ENCODE results near the gene YIPF5.

Gene YIPF5

DNA sequence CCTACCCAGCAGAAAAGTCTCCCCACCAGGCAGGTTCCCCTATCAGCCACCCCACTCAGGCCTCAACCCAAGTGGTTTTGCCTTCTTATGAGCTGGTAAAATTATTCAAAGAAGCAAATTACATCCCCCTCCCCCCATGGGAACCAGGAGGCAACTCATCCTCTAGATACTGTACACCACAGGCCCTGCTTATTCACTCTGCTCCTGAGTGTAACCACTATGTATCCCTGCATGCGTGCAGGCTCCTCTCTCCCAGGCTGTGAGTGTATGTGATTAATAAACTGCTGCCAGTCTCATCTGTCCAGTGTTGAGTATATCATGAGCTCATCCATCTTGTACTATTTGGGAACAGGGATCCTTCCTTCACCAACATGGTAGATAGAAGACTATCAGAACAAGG is 8.8 kb upstream of the YIPF5 start:
- no peak for DNase-seq (ENCODE audit: low read depth)

DNA sequence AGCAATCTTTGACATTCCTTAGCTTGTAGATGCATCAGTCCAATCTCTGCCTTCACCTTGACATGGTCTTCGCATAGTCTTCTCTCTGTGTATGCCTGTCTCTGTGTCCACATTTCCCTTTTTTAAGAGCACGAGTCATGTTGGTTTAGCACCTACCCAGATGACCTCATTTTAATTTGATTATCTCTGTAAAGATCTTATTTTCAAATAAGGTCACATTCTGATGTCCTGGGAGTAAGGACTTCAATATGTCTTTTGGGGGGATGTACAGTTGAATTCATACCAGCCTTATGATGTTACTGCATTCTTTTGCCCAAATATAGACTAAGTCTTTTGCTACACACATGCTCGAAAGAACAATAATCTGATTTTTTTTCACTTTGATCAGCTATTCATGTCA is 7.1 kb upstream of the YIPF5 start:
- DNase-seq (ENCODE audit: low read depth), result no peak

GRCh38 chr5:144173766-144174165 is 3.3 kb upstream of the YIPF5 start:
- DNase-seq (ENCODE audit: low read depth), result no peak

- DNase-seq (ENCODE audit: low read depth), result no peak
These were observed 569 bp downstream of the YIPF5 start for GRCh38 chr5:144169904-144170275.

DNA sequence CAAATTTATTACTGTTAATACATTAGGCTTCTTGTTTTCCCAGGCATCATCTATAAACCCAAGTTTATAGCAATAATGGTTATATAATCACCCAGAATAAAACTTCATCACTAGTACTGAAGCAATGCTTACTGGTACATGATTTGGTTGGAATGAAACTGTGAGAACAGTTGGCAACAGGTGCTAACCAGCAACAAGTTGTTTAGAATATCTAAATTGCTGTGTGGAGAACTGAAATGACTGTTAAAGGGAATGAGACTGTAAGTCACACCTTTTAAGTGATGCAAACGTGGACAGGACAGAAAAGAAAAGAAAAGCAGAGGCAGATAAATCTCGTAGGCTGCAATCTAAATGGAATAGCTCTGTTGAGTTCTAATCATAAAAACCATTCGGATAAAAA is 2.5 kb downstream of the YIPF5 start:
- DNase-seq (ENCODE audit: low read depth), result no peak

- no peak for DNase-seq (ENCODE audit: low read depth)
These were observed 3.8 kb downstream of the YIPF5 start for GRCh38 chr5:144166696-144167095.

DNA sequence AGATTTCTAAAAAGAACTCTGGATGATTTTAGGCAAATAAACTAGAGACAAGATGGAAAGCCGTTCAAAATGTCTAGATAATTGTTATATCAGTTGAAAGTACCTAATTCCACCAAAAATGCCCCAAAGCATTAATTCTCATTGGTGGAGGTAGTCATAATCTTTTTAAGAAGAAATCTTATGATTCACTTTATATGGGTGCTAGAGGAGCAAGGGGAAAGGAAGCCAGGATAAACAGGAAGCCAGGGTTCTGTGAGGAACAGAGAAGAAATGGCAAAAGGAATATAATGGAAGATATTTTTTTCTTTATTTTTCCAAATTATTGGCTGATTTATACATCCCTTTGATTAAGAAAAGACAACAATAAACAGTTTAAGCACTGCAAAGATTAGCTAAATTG is 7.8 kb downstream of the YIPF5 start:
- no peak for DNase-seq (ENCODE audit: low read depth)

GRCh38 chr5:144156767-144157171 is 13.7 kb downstream of the YIPF5 start:
- DNase-seq (ENCODE audit: low read depth), result no peak

DNA sequence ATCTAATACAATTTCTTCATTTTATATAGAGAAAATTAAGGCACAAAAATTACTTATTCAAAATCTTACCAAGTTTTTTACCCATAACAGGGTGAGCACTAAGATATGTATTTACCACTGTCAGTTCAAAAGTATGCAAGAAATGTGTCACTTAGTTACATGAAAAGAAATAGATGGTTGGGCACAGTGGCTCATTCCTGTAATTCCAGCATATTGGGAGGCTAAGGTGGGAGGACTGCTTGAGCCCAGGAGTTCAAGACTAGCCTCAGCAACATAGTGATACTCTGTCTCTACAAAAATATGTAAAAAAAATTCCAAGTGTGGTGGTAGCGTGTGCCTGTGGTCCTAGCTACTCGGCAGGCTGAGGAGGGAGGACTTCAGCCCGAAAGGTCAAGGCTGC is 19.4 kb downstream of the YIPF5 start:
- no peak for DNase-seq (ENCODE audit: low read depth)

- no peak for DNase-seq (ENCODE audit: low read depth)
These were observed 25.3 kb downstream of the YIPF5 start for GRCh38 chr5:144144956-144145751.

GRCh38 chr5:144143625-144144024 is 26.8 kb downstream of the YIPF5 start:
- no peak for DNase-seq (ENCODE audit: low read depth)

DNA sequence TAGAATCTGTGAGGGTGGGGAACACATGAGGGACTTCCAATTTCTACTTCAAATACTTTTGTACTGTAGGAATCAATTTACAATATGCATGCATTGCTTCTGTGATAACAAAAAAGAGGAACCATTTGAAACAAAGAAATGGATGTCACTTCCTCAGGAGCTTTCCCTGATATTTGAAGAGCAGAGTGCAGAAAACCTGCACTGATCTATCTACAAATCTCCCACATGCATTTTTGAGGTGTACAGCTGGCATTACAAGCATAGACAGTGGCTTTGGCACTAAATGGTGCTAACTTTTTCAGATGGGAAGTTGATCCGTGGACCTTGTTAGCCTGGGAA is 27.7 kb downstream of the YIPF5 start:
- DNase-seq (ENCODE audit: low read depth), result no peak

DNA sequence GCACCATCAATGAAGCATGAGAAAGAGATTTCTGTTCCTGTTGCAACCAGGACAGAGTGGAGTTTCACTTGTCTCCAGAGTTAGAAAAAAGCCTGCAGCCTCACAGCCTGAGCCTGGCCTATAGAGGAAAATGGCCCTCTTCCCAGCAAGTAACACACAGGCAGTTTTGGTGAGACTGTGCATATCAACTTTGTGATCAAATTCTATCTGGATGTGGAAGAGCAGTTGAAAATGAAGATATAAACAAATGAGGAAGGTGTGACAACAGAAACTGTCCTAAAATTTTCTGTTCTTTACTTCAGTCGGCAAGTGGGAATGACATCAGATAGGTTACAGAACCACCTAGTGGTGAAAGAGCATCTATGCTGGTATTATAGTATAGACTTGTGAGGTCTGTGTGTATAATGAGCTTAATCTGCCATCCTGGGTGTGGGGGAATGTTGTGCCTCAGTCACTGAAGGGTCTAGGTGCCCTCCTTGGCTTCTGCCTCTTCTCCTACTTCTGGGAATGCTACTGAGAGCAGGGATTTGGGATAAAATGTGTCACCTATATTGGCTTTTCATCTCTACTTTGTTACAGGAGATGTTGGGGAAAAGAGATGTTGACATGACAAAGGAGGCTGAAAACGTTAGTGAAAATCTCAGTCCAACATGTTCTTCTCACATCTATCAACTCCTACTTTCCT is 28.2 kb downstream of the YIPF5 start:
- no peak for DNase-seq (ENCODE audit: low read depth)

DNA sequence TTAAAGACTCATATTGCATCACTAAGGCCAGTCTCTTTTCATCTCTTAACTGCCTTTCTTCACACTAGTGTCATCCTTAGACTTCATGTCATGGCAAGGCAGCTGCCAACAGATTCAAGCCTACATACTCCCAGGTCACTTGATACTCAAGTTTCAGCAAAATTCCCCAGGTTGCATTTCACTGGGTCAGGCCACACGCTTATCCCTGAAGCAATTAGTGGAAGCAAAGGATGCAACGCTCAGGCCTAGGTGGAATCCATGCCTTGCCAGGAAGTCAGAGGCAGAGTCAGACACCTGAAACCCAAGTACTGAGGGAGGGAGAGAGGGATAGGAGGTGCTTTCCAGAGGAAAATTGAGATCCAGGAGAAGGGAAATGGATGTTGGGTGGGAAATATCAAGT is 28.9 kb downstream of the YIPF5 start:
- DNase-seq (ENCODE audit: low read depth), result no peak

- no peak for DNase-seq (ENCODE audit: low read depth)
These were observed 30.9 kb downstream of the YIPF5 start for GRCh38 chr5:144139586-144139985.

- no peak for DNase-seq (ENCODE audit: low read depth)
These were observed 35.2 kb downstream of the YIPF5 start for GRCh38 chr5:144135113-144135762.

GRCh38 chr5:144134194-144134826 is 36.1 kb downstream of the YIPF5 start:
- DNase-seq (ENCODE audit: low read depth), result no peak

DNA sequence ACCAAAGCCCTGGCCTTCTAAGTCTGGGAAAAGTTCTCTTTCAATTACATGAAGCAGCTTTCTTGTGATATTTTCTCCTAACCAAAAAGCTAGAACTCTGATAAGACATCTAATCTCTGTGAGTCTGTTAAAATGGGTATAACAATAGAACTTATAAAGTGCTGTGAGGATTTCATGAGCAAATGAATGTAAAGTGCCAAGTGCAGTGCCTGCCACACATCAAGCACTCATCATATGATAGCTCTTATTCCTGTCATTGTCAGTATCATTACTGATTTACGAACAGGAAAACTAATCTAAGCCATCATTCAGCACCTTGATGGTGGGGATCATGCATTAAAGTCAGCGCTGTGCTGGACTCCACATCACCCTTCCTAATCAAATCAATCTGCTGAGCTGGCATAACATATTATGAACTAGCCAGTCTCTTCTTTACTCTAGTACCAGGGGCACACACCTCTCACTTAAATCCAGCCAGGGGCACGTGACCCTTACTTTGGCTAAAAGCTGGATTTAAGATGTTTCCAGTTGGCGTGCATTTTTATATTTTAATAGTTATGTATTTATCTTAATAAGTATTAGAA is 37.3 kb downstream of the YIPF5 start:
- DNase-seq (ENCODE audit: low read depth), result no peak

- DNase-seq (ENCODE audit: low read depth), result no peak
These were observed 39.2 kb downstream of the YIPF5 start for GRCh38 chr5:144131261-144131660.

DNA sequence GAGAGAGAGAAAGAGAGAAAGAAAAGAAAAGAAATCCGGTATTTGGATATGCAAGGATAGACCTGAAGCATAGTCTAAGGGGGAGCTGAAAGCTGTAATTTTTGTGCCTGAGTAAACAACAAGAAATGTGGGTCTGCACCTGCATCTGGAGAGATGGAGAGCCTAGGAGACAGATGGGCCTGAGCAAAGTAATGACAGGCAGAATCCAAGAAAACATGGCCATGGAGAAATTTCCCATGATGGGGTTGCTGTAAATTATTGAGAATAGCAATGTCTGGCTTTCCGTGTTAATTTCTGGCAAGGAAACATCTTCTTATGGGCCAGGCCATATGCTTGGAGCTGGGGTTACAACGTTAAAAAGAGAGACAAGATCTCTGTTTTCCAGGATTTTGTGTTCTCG is 40.2 kb downstream of the YIPF5 start:
- no peak for DNase-seq (ENCODE audit: low read depth)

GRCh38 chr5:144128844-144129243 is 41.6 kb downstream of the YIPF5 start:
- no peak for DNase-seq (ENCODE audit: low read depth)

DNA sequence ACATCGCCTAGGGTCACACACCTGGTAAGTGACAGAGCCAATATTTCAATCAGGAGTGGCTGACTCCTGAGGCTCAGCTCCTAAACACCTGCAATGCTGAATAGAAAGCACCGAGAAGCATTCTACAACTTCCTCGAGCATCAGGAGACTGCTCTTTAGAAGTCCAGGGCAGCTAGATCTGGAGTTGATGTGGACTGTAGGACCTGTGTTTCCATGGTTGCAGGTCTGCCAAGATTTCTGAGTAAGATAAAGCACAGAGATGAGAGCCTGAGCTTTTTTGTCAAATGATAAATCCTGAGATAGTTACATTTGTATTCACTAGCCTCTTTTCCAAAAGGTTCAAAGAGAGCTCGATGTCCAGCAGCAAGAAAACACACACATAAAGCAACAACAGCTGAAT is 43.8 kb downstream of the YIPF5 start:
- DNase-seq (ENCODE audit: low read depth), result no peak

All from T-helper 22 cell (primary cell).